Esophagus muscularis mucosa (tissue), 4 donors: ENCODE data around the gene TRIM29. TPM values are rescaled to one million over a fixed set of nuclear protein-coding genes. Genes with fewer than 3 reads are reported as not detected.

Source experiments
- DNase-seq: peaks from one replicate; pipeline ENCODE4 v3.0.0-alpha.2; 2017; ENCODE audit errors: extremely low spot score
- H3K27ac ChIP-seq, 4 donors: fragments of 200-600 bp; sonication (generic); replicated peaks in 1 of 4; 1 replicate in 3 of 4; 2 replicates in 1 of 4; pipeline ENCODE4 v1.5.1; 2016 to 2019; ENCODE audit warnings: mild to moderate bottlenecking in 1 of 4
- H3K27me3 ChIP-seq, 4 donors: fragments of 200-600 bp; sonication (generic); one replicate each; pipeline versions ENCODE4 v1.5.1 to v1.6.0; 2016 to 2019
- H3K36me3 ChIP-seq, 4 donors: fragments of 200-600 bp; sonication (generic); one replicate each; pipeline ENCODE4 v1.5.1; 2016 to 2019
- H3K4me1 ChIP-seq, 4 donors: fragments of 200-600 bp; sonication (generic); one replicate each; pipeline ENCODE4 v1.5.1; 2016 to 2019
- H3K4me3 ChIP-seq, 4 donors: fragments of 200-600 bp; sonication (generic); 1 replicate in 2 of 4; 2 replicates in 2 of 4; pipeline ENCODE4 v1.5.1; 2016 to 2019; ENCODE audit warnings: mild to moderate bottlenecking in 4 of 4, moderate library complexity in 1 of 4
- H3K9me3 ChIP-seq, 4 donors: fragments of 200-600 bp; sonication (generic); 1 replicate in 3 of 4; 2 replicates in 1 of 4; pipeline ENCODE4 v1.5.1; 2016 to 2019
- EP300 ChIP-seq: sonication (generic); formaldehyde crosslinking; IDR thresholded peaks from one replicate; pipeline ENCODE4 v1.6.1; 2017; ENCODE audit warnings: antibody characterized with exemption
- POLR2A ChIP-seq: fragments of 450-650 bp; IDR thresholded peaks from one replicate; pipeline ENCODE4 v1.6.1; 2017; ENCODE audit warnings: antibody characterized with exemption, moderate library complexity, mild to moderate bottlenecking, low read depth
- POLR2AphosphoS5 ChIP-seq, 2 donors: sonication (generic); formaldehyde crosslinking; IDR thresholded peaks; one replicate each; pipeline ENCODE4 v1.6.1; 2017; ENCODE audit warnings: antibody characterized with exemption in 2 of 2
- WGBS: methylation state at CpG from one replicate; pipeline ENCODE4 v1.1.5; 2018; 5-methylcytosine and 5-hydroxymethylcytosine counted together
- intact Hi-C: fragments of 100-400 bp; cut with DNase I; formaldehyde crosslinking; loops from one replicate; pipeline ENCODE4 v1.15.1; 2023
- total RNA-seq, 4 donors: library from RNA; depleted of rRNA; stranded (reverse); fragments of >200 nt; gene quantifications; one replicate each; pipeline versions ENCODE4 v1.1.0 to v1.2.1, GENCODE V29; 2016
- TF ChIP-seq, protein P1 (sequence below), 3 experiments: fragments of 200-600 bp in 2 of 3; fragments of 450-650 bp in 1 of 3; sonication (generic) in 2 of 3; IDR thresholded peaks; one replicate each; pipeline ENCODE4 v1.5.1; 2017 to 2019; ENCODE audit warnings: antibody characterized with exemption in 3 of 3, mild to moderate bottlenecking in 2 of 3, moderate library complexity in 1 of 3

TRIM29 gene
- total RNA-seq, 4 donors from 2014 or later: 0.45 to 1.3 (median 0.75) TPM

- Histone ChIP-seq H3K4me1 (no peaks in the 10 kb centered on the region), H3K9me3 (no peaks in the 10 kb centered on the region), H3K27ac (no peak overlapping the region), H3K36me3 (no peaks in the 10 kb centered on the region), H3K4me3 (no peak overlapping the region), H3K27me3 (peaks cover 0 to 50% (median 0%) of the 10 kb centered on the region in 4 donors)
- intact Hi-C loops: no loop called here
- no peak for DNase-seq
- WGBS: 93% methylated on average over 7 of the region's 14 CpGs
- TF ChIP-seq EP300 (no peak), POLR2A (no peak), POLR2AphosphoS5 (IDR thresholded peaks at IDR 0.05) (no peak)
- TF ChIP-seq, protein P1, sequence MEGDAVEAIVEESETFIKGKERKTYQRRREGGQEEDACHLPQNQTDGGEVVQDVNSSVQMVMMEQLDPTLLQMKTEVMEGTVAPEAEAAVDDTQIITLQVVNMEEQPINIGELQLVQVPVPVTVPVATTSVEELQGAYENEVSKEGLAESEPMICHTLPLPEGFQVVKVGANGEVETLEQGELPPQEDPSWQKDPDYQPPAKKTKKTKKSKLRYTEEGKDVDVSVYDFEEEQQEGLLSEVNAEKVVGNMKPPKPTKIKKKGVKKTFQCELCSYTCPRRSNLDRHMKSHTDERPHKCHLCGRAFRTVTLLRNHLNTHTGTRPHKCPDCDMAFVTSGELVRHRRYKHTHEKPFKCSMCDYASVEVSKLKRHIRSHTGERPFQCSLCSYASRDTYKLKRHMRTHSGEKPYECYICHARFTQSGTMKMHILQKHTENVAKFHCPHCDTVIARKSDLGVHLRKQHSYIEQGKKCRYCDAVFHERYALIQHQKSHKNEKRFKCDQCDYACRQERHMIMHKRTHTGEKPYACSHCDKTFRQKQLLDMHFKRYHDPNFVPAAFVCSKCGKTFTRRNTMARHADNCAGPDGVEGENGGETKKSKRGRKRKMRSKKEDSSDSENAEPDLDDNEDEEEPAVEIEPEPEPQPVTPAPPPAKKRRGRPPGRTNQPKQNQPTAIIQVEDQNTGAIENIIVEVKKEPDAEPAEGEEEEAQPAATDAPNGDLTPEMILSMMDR (IDR thresholded peaks at IDR 0.05): no peak
Observed at GRCh38 chr11:120098503-120099020, 39.4 kb downstream of the TRIM29 start.

DNA sequence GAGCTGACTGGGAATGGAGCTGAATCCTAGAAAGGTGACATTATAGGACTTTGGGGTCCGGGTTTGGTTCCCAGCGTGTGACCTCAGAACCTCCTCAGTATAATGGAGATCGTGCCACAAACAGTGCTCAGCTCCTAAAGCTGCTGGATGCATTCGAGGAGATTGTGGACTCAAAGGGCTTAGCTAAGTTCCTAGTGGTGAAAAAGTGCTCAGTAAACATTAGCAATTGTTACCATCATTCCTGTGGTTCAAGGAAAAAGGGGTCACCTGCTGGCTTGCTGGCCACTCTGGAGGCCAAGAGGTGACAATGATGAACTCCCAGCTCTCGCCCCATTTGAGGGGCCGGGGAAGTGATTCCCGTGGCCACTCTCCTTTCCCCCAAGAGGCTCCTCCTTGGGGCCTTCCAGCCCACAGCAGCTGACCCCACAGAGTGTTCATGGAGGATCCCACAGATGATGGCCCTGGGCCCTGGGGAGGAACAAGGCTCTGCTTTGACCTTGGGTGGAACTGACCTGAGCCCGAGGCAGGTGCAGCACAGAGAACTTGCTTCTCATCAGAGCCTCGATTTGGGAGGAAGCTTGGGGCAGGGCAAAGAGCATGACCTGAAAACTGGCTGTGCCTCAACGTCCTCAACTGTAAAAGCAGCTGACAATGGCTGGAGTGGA is 40.1 kb downstream of the TRIM29 start:
- WGBS: 88% methylated on average over 6 of the region's 10 CpGs
- H3K27ac ChIP-seq: no peak overlapping the region
- H3K27me3 ChIP-seq: peaks cover 0 to 50% (median 0%) of the 10 kb centered on the region in 4 donors
- TF ChIP-seq, protein P1 (IDR thresholded peaks at IDR 0.05): no peak
- TF ChIP-seq EP300 (no peak), POLR2A (no peak), POLR2AphosphoS5 (IDR thresholded peaks at IDR 0.05) (no peak)
- intact Hi-C loops: no loop called here
- no peaks in the 10 kb centered on the region for H3K4me1 ChIP-seq
- no peak for DNase-seq
- H3K9me3 ChIP-seq: no peaks in the 10 kb centered on the region
- no peak overlapping the region for H3K4me3 ChIP-seq
- no peaks in the 10 kb centered on the region for H3K36me3 ChIP-seq

GRCh38 chr11:120096369-120097191 is 41.3 kb downstream of the TRIM29 start:
- no peak overlapping the region for H3K4me3 ChIP-seq
- no peak for TF ChIP-seq POLR2A
- TF ChIP-seq, protein P1 (IDR thresholded peaks at IDR 0.05): no peak
- no peak for TF ChIP-seq POLR2AphosphoS5 (IDR thresholded peaks at IDR 0.05)
- no peak for TF ChIP-seq EP300
- no peak for DNase-seq
- no peaks in the 10 kb centered on the region for H3K9me3 ChIP-seq
- 73% methylated on average over 15 of the region's 15 CpGs for WGBS
- no peaks in the 10 kb centered on the region for H3K4me1 ChIP-seq
- peaks cover 0 to 39% (median 0%) of the 10 kb centered on the region in 4 donors for H3K27me3 ChIP-seq
- no peaks in the 10 kb centered on the region for H3K36me3 ChIP-seq
- intact Hi-C loops: no loop called here
- no peak overlapping the region for H3K27ac ChIP-seq

DNA sequence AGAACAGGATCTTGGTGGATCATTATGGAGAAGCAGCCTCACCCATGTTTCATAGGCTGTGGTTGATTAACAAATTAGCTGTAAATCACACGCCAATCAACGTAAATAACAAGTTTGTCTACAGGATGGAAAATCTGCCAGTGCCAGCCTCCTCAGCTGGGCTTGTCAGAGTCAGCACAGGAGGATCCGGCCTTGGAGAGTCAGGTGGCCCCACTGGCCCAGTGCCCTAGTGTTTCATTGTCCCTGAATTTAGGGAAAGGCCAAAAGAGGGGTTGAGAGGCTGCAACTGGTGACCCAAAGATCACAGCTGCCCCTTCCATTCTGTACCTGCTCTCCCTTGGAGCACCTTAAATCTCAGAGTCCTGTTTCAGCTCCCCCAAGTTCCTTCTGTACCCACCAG is 42.4 kb downstream of the TRIM29 start:
- no peak overlapping the region for H3K4me3 ChIP-seq
- intact Hi-C loops: no loop called here
- no peaks in the 10 kb centered on the region for H3K4me1 ChIP-seq
- peaks cover 0 to 39% (median 0%) of the 10 kb centered on the region in 4 donors for H3K27me3 ChIP-seq
- no peak overlapping the region for H3K27ac ChIP-seq
- no peak for DNase-seq
- 92% methylated on average over 3 of the region's 3 CpGs for WGBS
- H3K36me3 ChIP-seq: no peaks in the 10 kb centered on the region
- TF ChIP-seq EP300 (no peak), POLR2A (no peak), POLR2AphosphoS5 (IDR thresholded peaks at IDR 0.05) (no peak)
- TF ChIP-seq, protein P1 (IDR thresholded peaks at IDR 0.05): no peak
- no peaks in the 10 kb centered on the region for H3K9me3 ChIP-seq
